HG03025 (cell line): ENCODE measurements around the gene HSPA4.
"Not testable (repeated sequence)": the region's sequence is repeated elsewhere in the genome, so short reads cannot be mapped to it uniquely, and the experiment has no call there.

ENCODE experiments used
- ATAC-seq: cut with Tn5 transposase; IDR thresholded peaks from one replicate; pipeline ENCODE4 v1.9.1; 2021; ENCODE audit warnings: mild to moderate bottlenecking, moderate library complexity; ENCODE audit not compliant: unreplicated experiment, low FRiP score

The HSPA4 gene

DNA sequence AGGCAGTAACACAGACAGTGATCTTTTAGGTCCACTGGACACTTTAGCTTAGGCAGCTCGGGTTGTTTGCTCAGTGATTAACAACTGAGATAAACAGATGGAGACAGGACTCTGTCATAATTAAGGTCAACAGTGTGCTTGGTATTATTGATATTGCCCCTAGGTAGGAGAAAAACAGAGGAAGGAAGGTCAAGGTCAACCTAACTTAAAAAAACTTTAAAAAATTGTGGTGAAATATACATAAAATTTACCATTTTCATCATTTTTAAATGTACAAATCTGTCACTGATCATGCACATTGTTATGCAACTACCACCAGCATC, 2.1 kb upstream of the HSPA4 start:
- ATAC-seq: no peak

DNA sequence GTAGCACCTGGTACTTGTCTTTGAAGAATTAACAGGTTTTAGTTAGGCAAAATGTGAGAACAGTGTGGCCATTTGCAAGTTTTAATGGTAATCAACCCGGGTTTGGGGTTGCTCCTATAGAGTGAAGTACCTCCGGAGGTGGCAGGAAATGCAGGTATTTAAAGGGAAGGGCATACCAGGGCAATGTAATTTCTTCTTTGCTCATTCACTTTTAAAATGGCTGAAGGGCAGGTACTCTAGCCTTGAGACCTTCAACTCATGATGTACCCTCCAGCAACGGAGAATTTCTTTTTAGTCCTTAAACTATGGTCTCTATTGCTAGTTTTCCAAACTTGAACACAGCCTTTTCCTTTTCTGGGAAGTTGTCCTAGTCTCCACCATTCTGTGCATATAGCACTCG, 1.3 kb upstream of the HSPA4 start:
- no peak for ATAC-seq

DNA sequence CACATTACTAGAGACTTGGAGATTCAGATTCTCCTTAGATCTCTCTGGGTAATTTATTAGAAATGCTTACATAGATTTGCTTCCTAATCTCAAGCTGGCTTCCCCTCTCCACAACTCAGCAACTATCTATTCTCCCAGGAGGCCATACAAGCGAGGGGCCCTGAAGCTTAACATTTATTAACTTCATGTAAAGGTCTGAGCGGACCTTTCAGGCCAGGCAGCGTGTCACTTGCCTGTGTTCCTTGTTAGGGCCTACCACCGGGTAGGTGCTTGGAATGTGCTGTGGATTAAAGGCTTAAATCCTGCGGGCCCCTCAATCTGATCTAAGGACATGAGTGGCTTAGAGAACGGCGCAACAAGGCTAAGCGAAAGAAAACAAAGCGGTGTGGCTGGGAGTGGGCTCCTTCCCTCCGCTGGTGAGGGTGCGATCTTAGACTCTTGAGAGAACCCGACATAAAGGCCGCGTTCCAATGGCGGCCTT, 712 bp upstream of the HSPA4 start:
- peak; percentile 3 for ATAC-seq

GRCh38 chr5:133052317-133053175, 733 bp downstream of the HSPA4 start:
- ATAC-seq: peak; percentile 24

- no peak for ATAC-seq
Measured at GRCh38 chr5:133053448-133053847, 1.6 kb downstream of the HSPA4 start.

GRCh38 chr5:133054697-133055471, 3.1 kb downstream of the HSPA4 start:
- ATAC-seq: no peak

- no peak for ATAC-seq
Measured at GRCh38 chr5:133056891-133057290, 5.1 kb downstream of the HSPA4 start.

DNA sequence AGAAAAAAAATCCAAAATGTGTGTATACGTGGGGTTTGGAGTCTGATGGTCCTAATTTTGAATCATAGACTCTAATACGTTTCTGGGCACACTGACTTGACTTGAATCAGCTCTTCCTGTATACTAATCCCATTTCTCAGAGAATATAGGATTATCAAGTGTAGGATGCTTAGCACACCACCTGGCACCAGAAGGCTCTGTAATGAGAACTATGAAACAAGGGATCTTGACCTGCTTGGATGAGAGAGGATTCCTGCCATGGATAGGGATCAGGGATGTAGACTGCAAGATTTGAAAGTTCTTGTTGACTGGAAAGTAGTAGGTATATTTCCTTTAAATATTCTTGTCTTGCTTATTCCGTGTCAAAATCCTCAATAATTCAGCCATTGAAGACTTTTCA, 7.8 kb downstream of the HSPA4 start:
- ATAC-seq: no peak

DNA sequence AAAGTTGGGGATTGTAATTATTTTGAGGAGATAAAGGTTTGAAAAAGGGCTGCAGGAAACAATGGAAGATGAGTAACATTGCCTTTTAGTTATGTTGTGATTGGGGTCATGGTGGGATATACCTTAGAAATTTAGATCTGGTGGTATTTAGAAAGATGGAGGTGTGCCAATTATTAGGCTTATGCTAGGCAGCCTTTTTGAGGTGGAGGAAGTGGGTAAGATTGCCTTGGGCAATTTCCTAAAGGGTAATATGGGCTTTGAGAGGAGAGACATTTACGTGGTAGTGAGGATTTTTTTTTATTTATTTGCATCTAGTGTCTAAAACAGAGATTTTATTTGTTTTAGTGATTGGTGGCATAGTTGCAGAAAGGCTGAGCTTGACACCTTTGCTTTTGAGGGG, 10.5 kb downstream of the HSPA4 start:
- no peak for ATAC-seq

- no peak for ATAC-seq
Measured at GRCh38 chr5:133063965-133064364, 12.2 kb downstream of the HSPA4 start.

DNA sequence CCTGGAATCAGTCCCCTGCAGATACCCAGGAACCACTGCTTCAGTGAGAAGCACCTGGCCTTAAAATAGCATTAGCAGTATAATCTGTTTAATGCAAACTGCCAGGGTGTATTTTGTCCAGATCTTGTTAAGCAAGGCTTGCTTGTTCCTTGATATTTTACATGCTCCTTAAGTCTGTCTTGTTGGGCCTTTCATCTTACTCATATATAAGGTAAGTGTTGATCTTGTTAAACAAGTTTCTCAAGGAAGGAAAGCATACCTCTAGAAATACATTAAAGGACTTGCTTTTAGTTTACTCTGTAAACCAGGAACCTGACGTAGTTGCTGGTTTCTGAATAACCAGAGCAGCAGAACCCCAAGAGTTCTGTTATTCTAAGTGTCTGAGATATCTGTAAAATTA, 13.7 kb downstream of the HSPA4 start:
- ATAC-seq: no peak

DNA sequence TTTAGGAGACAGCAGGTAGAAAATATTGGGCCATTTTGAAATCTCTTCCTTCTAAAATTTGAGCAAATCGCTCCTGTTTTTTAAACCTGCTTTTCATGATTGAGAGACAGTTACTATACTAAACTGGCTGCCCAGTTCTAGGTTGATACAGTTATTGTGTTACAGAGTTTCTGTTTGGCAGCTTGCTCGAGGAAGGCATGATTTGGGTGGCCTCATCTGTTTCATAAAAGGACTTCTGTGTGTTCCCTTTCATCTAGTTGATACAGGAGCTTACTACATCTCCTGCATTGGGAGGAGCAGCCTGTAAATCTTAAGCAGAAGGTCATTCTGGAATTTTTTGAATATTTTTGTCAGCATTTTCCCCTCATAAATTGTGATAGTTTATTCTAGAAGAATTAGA, 14.2 kb downstream of the HSPA4 start:
- no peak for ATAC-seq

GRCh38 chr5:133072021-133072420, 20.2 kb downstream of the HSPA4 start:
- ATAC-seq: no peak

DNA sequence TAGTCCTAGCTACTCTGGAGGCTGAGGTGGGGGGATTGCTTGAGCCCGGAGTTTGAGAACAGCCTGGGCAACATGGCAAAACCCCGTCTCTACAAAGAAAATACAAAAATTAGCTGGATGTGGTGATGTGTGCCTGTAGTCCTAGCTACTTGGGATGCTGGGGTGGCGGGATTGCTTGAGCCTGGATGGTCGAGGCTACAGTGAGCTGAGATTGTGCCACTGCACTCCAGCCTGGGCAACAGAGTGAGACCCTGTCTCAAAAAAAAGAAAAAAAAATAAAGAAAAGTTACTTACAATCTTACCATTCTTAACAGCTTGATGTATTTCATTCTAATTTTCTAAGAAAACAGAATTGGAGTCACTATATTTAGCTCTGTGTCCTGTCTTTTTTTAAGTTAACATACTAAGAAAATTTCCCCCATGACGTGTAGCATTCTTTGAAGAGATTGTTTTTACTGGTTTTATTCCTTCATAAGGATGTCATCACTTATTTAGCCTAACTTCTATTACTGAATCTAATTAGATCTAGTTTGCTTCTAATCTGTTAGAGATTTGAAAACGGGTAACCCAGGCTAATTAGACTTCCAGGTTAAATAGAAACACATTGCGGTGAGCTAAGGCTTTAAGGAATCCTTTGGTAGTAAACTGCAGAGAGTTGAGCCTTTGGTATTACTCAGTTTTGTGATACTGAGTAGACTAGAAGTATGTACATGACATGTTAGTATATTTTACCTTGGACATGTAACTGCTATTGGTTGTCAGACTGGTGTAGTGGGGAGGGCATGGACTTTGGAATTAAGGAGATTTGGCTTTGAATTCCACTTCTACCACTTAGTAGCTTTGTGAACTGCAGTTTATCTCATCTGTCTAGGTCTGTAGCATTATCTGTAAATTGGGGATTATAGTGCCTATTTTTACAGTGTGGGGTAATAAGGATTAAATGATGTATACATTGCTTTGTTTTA, 24.0 kb downstream of the HSPA4 start:
- ATAC-seq: no peak

DNA sequence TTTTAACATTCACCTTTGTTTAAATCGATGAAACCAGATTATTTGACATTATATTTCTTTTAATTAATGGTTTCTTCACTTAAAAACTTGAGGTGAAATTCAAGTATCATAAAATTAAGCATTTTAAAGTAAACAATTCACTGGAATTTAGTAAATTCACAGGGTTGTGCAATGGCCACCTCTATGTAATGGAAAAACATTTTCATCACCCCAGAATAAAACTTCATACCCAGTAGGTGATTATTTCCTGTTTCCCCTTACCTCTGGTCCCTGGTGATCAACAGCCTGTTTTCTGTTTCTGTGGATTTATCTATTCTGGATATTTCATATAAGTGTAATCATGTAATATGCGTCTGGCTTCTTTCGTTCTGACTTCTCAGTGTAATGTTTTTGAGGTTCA, 27.2 kb downstream of the HSPA4 start:
- no peak for ATAC-seq

DNA sequence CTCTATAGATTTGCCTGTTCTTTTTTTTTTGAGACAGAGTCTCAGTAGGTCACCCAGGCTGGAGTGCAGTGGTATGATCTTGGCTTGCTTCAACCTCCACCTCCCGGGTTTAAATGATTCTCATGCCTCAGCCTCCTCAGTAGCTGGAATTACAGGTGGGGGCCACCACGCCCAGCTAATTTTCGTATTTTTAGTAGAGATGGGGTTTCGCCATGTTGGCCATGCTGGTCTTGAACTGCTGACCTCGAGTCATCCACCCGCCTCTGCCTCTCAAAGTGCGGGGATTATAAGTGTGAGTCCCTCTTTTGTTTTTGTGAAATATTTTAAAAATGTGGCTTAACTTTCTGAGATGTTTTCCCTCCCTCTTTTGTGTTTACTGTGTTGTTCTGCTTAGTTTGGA, 29.2 kb downstream of the HSPA4 start:
- no peak for ATAC-seq

DNA sequence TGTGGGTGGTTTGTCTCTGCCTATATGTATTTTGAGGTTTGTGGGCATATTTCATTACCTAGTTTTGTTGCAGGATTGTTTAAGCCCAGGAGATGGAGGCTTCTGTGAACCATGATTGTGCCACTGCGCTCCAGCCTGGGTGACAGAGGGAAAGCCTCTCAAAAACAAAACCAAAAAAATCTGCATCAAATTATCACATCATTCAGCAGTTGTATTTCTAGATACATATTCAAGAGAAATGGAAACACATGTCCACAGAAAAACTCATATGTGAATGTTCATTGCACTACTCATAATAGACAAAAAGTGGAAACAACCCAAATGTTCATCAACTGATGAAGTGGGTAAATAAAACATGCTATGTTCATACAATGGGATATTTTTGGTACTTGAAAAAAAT, 29.9 kb downstream of the HSPA4 start:
- no peak for ATAC-seq

- no peak for ATAC-seq
Measured at GRCh38 chr5:133082128-133082527, 30.3 kb downstream of the HSPA4 start.

- no peak for ATAC-seq
Measured at GRCh38 chr5:133083901-133084300, 32.1 kb downstream of the HSPA4 start.

GRCh38 chr5:133085171-133085570, 33.4 kb downstream of the HSPA4 start:
- not testable (repeated sequence) for ATAC-seq
